Measurements from ENCODE around the gene FAM240A. TPM values are rescaled to one million over a fixed set of nuclear protein-coding genes. Genes with fewer than 3 reads are reported as not detected.

The FAM240A gene
- total and polyA plus RNA-seq, 4 donors: not detected

GRCh38 chr3:46614431-46614830 is 2.1 kb downstream of the FAM240A start (continued):
- no peak for TF ChIP-seq ZBTB33 (IDR thresholded peaks at IDR 0.05)

DNA sequence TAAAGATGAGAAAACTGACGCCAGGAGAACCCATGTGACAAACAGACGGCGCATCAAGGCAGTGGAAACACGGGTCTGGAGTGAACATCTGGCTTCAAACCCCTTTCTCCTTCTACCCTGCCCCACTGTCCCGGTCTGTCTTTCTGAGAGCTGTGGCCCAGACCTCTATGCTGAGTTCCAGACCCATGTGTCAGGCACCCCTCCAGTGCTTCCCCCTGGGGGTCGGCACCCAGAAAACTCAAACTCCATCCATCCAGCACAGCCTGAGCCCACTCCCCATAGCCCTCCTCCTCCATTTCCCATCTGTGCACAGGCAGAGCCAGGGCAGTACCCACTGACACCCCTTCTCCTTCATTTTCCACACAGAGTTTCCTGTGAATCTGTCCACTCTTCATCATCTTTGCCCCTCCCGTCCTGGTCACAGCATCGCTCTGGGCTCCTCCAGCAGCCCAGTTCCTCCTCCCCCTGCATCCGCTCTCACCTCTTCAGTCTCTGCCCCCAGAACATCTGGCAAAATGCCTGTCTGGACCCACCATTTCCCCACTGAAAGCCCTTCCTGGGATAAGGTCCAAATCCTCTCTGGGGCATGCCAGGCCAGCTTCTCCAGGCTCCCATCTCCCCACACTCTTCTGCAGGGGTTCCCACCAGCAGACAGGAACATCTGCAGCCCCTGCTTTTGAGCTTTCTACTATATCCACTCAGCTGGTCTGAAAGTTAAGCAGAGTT is 2.9 kb downstream of the FAM240A start:
- 90% methylated on average over 9 of the region's 9 CpGs for WGBS
- Histone ChIP-seq H3K9ac (ENCODE audit: low read depth in 1 of 2, low read length in 2 of 2) (no peak overlapping the region), H3K27ac (ENCODE audit: low read depth in 1 of 2, low read length in 2 of 2) (no peak overlapping the region), H3K36me3 (ENCODE audit: control insufficient read depth in 4 of 4, insufficient read depth in 3 of 4, low read depth in 1 of 4, low read length in 3 of 4) (no peaks in the 10 kb centered on the region), H3K4me1 (ENCODE audit: control insufficient read depth in 4 of 4, insufficient read depth in 4 of 4, low read length in 3 of 4) (peaks cover 3 to 9% (median 4%) of the 10 kb centered on the region in 4 donors), H3K4me3 (ENCODE audit: low read depth in 1 of 3, low read length in 3 of 3) (no peak overlapping the region), H3K27me3 (ENCODE audit: control insufficient read depth in 4 of 4, insufficient read depth in 4 of 4, low read length in 3 of 4) (no peaks in the 10 kb centered on the region), H3K9me3 (ENCODE audit: control insufficient read depth in 4 of 4, low read length in 3 of 4) (no peaks in the 10 kb centered on the region)
- no peak for TF ChIP-seq EGR1 (IDR thresholded peaks at IDR 0.05; ENCODE audit: low read depth in 2 of 2)
- no peak for TF ChIP-seq HNF4G (IDR thresholded peaks at IDR 0.05)
- DNase-seq (ENCODE audit: low spot score): no peak

- no peak overlapping the region for H3K9ac ChIP-seq (ENCODE audit: low read depth in 1 of 2, low read length in 2 of 2)
- no peak overlapping the region for H3K27ac ChIP-seq (ENCODE audit: low read depth in 1 of 2, low read length in 2 of 2)
- 64% methylated on average over 3 of the region's 3 CpGs for WGBS
- TF ChIP-seq MAX (IDR thresholded peaks at IDR 0.05) (no peak), ATF3 (IDR thresholded peaks at IDR 0.05) (no peak), JUND (IDR thresholded peaks at IDR 0.05) (no peak), YY1 (IDR thresholded peaks at IDR 0.05) (no peak), ZBTB33 (IDR thresholded peaks at IDR 0.05) (no peak), RAD21 (IDR thresholded peaks at IDR 0.05) (no peak), GABPA (IDR thresholded peaks at IDR 0.05 in 1 of 2, conservative IDR thresholded peaks at IDR 0.05 in 1 of 2) (no peak), NR2F2 (IDR thresholded peaks at IDR 0.05) (no peak), CTCF (IDR thresholded peaks at IDR 0.05; ENCODE audit: low read depth, low read length, missing input control) (no peak), SP1 (IDR thresholded peaks at IDR 0.05) (no peak), RXRA (IDR thresholded peaks at IDR 0.05) (no peak)
- H3K27me3 ChIP-seq (ENCODE audit: control insufficient read depth in 4 of 4, insufficient read depth in 4 of 4, low read length in 3 of 4): no peaks in the 10 kb centered on the region
- H3K4me3 ChIP-seq (ENCODE audit: low read depth in 1 of 3, low read length in 3 of 3): no peak overlapping the region
- peaks cover 3 to 9% (median 4%) of the 10 kb centered on the region in 4 donors for H3K4me1 ChIP-seq (ENCODE audit: control insufficient read depth in 4 of 4, insufficient read depth in 4 of 4, low read length in 3 of 4)
- DNase-seq (ENCODE audit: low spot score): no peak
- H3K9me3 ChIP-seq (ENCODE audit: control insufficient read depth in 4 of 4, low read length in 3 of 4): no peaks in the 10 kb centered on the region
- H3K36me3 ChIP-seq (ENCODE audit: control insufficient read depth in 4 of 4, insufficient read depth in 3 of 4, low read depth in 1 of 4, low read length in 3 of 4): no peaks in the 10 kb centered on the region
These were observed 3.7 kb downstream of the FAM240A start for GRCh38 chr3:46615976-46616375.
